Glomerular visceral epithelial cell (primary cell): Measurements from ENCODE around the gene DDX50.
"Not testable (repeated sequence)": the region's sequence is repeated elsewhere in the genome, so short reads cannot be mapped to it uniquely, and the experiment has no call there.

Source experiments
- DNase-seq: peaks from one replicate; pipeline ENCODE4 v3.0.0-alpha.2; 2016; ENCODE audit errors: extremely low spot score

DDX50 gene

DNA sequence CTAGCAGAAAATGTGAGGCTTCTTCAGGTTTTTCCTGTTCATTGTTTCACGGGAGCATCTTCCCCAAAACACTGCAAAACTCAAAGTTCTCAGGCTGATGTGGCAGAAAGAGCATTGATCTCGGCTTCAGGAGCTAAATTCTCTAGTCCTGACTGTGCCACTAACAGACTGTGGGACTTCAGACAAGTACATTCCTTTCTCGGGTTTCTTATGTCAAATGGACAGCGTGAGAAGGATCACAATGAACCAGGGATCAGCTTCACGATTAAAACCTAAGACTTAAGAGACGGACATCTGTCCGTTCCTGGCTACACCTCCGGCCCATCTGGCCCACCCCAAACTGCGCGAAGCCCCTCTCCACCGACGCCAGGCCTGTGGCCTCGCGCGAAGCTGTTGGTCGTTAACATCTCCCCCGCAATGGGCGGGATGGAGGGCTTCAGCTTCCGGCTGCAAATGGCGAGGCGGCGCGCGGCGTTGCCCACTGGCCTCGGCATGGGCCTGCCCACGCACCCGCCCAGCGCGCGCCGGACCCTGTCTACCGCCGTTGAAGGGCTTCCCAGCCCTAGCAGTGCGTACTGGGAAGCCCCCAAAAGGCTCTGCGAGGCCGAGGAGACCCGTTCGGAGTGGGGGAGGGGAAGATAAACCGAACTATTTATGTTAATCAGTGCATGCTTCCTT, 549 bp upstream of the DDX50 start:
- no peak for DNase-seq

DNA sequence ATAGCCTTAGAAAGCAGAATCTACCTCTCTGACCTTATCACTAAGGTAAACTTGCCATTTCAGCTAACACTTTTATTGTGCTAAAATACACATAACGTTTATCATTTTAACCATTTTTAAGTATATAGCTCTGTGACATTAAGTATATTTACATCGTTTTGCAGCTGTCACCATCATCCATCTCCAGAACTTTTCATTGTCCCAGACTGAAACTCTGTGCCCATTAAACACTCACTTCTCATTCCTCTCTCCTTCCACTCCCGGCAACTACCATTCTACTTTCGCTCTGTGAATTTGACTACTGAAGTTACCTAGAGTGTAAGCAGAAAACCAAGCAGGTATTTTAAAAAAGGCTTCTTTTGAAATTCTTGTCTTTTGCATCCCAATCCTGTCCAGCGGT, 1.3 kb downstream of the DDX50 start:
- no peak for DNase-seq

DNA sequence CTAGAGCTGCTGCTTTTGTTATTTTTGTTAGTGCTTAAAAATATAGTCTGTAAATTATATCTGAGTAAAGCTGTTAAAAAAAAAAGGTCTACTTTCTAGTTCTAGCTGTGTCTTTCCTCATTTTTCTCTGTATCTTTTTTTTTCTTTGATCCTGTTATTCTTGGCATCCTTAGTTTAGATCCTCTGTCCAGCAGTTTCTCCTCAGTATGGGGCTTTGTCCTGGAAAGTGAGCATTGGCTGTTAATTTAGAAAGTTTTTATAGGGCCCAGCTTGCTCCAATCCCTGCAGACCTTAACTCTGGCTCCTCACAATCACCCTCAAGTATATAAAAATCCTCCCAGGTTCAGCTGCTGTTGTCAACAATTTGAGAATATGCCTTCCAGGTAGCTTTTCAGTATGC, 23.5 kb downstream of the DDX50 start:
- DNase-seq: no peak

DNA sequence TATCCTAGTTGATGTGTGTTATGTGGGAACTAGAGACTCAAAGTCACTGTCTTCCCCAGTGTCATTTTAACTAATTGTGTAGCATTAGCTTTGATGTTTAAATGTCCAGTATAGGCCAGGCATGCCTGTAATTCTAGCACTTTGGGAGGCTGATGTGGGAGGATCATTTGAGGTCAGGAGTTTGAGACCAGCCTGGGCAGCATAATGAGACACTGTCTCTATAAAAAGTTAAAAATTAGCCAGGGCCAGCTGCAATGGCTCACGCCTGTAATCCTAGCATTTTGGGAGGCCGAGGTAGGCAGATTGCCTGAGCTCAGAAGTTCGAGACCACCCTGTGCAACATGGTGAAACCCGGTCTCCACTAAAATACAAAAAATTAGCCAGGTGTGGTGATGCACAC, 24.4 kb downstream of the DDX50 start:
- DNase-seq: no peak

DNA sequence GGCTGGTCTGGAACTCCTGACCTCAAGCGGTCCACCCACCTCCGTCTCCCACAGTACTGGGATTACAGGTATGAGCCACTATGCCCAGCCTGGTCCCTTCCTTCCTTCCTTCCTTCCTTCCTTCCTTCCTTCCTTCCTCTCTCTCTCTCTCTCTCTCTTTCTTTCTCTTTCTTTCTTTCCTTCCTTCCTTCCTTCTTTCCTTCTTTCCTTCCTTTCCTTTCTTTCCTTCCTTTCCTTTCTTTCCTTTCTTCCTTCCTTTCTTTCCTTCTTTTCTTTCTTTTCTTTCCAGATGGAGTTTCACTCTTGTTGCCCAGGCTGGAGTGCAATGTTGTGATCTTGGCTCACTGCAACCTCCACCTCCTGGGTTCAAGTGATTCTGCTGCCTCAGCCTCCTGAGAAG, 28.0 kb downstream of the DDX50 start:
- DNase-seq: not testable (repeated sequence)

DNA sequence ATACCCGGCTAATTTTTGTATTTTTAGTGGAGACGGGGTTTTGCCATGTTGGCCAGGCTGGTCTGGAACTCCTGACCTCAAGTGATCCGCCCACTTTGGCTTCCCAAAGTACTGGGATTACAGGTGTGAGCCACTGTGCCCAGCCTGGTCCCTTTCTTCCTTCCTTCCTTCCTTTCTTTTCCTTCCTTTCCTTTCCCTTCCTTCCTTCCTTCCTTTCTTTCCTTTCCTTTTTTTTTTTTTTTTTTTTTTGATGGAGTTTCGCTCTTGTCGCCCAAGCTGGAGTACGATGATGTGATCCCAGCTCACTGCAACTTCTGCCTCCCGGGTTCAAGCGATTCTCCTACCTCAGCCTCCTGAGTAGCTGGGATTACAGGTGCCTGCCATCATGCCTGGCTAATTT, 28.8 kb downstream of the DDX50 start:
- DNase-seq: not testable (repeated sequence)

DNA sequence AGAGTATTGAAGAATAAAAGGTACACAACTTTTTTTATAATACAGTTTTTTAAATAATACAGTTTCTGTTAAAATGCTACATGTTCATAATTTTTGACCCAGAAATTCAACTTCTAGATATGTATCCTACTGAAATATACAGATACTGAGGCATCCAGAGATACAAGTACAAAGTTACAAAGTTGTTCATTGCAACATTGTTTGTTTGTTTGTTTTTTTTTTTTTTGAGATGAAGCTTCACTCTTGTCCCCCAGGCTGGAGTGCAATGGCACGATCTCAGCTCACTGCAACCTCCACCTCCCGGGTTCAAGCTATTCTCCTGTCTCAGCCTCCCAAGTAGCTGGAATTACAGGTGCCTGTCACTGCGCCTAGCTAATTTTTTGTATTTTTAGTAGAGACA, 31.7 kb downstream of the DDX50 start:
- DNase-seq: not testable (repeated sequence)

DNA sequence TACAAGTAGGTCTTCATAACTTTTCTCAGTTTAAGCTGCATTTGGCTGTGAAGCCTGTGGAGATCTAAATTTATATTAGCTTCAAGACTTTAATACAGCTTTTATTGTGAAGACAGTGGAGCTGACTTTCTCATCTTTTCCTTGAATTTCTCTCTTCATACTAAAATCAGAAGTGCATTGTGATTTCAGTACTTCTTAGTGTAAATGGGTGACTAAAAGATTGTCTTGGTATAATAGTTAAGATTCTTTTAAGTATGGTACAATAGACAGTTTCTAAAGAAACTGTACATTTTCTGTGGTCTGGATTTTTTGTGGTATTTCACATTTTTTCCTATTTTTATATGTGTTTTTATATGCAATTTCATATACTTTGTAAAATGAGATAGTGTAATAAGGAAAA, 33.9 kb downstream of the DDX50 start:
- DNase-seq: no peak

DNA sequence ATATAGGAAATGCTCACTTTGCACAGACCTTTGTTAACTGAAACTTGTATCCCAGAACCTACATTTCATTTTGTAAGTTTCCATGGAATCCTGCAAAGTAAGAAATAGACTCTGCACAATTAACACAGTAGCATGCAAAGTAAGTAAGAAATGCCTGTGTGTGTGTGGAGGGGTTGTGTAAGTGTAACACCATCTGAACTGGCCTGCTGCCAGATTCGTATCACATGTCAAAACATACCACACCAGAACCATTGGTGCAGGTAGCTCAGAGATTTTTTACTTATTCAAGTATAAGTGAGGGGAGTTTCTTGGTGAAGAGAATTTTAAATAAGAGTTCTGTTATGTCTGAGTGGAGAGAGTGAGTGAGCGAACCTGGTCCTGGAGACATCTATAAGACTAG, 37.0 kb downstream of the DDX50 start:
- peak; percentile 15 for DNase-seq

DNA sequence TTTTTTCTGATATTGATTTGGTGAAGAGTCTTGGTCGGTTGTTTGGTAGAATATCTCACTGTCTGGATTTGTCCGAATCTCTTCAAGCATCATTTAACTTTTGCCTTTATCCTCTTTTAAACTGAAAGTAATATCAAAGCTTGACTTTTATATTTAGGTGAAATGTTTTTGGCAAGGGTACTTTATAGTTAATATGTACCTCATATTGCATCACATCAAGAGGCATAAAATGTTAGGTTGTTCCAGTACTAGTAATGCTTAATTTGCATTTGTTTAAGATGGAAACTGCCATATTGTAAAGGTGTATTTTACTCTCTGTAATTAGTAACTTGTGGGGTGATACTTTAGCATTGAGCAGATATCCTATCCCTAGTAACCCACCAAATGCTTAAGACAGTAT, 37.8 kb downstream of the DDX50 start:
- DNase-seq: no peak

DNA sequence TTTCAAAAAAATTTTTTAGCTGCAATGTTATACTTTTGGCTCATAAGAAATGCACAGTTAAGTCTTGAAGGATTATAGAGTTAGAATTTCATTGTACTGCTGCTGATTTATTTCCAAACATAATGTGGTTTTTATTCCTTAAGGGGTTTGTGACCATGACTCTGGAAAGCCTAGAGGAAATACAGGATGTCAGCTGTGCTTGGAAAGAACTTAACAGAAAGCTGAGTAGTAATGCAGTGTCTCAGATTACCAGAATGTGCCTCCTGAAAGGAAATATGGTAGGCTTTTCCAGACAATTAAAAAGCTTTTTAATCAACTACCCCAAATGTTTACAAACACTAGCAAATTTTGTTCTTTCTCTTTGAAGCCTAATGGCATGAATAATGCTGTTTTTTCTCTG, 39.8 kb downstream of the DDX50 start:
- not testable (repeated sequence) for DNase-seq

DNA sequence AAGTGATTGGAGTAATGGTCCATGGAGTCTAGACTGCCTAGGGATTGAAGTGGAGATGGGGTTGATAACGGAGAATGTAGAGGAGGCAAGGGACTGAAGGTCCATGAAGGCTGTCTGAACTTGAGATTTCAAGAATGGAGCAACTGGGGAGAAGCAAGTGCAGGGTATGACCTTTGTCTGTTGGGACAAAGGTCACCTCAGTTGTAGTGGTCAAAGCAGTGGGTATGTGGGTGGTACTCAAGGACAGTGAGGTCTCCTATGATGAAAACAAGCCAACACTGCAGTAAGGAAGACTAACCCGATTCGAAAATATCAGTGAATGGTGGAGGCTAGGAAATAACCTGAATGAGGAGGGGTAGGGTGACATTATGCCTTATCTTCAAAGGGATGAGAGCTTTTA, 49.5 kb downstream of the DDX50 start:
- DNase-seq: no peak

DNA sequence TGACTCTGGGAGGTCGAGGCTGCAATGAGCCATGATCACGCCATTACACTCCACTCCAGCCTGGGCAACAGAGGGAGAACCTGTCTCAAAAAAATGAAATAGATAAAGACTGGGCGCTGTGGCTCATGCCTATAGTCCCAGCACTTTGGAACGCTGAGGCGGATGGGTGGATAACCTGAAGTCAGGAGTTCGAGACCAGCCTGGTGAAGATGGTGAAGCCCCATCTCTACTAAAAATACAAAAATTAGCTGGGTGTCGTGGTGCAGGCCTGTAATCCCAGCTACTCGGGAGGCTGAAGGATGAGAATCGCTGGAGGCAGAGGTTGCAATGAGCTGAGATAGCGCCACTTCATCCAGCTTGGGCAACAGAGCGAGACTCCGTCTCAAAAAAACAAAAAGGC, 53.8 kb downstream of the DDX50 start:
- DNase-seq: no peak

DNA sequence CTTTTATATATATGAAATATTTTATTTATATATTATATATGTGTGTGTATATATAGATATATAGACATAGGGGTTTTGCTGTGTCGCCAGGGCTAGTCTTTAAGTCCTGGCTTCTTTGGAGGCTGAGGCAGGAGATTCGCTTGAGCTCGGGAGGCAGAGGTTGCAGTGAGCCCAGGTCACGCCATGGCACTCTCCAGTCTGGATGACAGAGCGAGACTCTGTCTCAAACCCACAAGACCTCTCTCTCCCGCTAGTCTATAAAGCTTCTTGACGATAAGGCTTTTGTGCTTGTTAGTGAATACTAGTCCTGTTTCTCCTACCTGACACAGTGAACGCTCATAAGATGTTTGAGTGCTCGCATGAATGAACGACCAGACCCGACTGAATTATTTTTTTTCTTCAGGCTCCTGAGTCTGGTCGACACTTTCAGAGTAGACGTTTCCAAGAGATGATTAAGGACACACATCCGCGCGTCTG, 54.3 kb downstream of the DDX50 start:
- no peak for DNase-seq

DNA sequence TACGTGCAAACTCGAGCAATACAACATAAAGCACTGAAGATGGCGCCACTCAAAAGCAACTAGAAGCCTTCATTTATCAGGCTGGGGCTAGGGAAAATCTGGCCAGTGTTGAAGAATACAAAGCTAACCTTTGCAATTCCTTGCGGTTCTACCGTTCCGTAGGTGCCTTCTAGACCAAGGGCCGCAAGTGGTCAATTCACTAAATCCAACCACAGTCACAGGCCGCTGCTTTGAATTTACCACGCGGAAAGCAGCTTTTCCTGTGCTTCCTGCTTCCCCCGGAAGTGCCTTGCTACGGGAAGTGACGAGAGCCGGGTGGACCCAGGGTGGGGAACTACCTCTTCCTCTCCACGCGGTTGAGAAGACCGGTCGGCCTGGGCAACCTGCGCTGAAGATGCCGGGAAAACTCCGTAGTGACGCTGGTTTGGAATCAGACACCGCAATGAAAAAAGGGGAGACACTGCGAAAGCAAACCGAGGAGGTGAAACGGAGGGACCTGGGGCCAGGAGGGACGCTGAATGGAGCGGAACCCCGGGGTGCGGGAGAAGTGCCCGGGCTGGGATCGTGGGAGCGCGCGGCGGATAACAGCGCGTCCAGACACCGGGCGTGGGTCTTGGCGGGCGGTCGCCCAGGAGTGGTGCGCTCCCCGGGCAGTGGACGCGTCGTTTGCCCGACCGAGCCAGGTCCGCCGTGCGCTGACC, 54.9 kb downstream of the DDX50 start, which contains the start of gene DDX21:
DDX21 (plus strand) TSS at position 339 of the 701 bp plus-strand sequence; CDS start at position 395, 56 bp downstream.
- peak; percentile 89 for DNase-seq

DNA sequence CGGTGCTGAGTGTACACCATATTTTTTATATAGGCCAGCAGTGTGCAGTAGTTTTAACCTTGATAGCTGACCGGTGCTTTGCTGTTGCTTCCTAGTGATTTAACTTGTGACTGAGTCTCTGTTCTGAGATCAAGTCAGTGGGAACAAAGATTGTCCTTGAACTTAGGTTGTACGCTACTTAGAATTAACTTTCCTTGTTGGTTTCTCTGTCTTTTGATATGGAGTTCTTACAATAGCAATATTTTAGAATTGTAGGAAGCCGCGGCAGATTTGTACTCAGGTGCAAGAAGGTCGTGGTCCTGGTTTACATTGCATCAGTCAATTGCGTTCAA, 56.1 kb downstream of the DDX50 start:
- no peak for DNase-seq

DNA sequence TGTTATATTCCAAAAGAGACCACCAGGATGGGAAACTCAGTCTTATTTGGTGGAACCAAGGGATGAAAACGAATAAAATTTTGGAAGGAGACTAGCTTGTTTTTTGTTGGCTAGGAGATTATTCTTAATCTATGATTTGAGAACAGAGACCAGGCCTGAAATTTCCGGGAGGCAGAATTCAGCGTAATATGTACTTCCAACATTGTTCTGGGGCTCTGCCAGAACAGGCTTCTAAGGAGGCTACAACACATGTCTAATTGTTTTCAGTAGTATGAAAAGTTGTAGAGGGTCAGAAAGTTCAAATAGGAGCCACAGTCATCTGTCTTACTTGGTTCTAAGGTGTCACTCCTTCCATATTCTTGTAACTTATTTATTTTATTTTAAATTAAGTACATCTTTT, 56.5 kb downstream of the DDX50 start:
- DNase-seq: no peak

DNA sequence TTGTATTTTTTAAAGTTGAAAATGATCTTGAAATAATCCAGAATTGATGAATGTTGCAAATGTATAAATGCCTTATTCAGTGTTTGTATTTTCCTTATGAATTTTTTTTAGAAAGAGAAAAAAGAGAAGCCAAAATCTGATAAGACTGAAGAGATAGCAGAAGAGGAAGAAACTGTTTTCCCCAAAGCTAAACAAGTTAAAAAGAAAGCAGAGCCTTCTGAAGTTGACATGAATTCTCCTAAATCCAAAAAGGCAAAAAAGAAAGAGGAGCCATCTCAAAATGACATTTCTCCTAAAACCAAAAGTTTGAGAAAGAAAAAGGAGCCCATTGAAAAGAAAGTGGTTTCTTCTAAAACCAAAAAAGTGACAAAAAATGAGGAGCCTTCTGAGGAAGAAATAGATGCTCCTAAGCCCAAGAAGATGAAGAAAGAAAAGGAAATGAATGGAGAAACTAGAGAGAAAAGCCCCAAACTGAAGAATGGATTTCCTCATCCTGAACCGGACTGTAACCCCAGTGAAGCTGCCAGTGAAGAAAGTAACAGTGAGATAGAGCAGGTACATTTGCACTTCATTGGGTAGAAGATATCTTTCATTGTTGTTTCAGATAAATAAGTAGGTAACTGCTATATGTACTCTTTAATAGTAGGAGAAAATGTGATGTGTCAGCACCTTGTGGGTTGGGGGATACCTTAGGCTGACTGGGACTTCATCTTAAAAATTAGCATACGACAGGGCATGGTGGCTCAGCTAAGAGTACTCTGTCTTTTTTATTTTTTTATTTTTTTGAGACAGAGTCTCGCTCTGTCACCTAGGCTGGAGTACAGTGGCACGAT, 58.8 kb downstream of the DDX50 start:
- DNase-seq: no peak

DNA sequence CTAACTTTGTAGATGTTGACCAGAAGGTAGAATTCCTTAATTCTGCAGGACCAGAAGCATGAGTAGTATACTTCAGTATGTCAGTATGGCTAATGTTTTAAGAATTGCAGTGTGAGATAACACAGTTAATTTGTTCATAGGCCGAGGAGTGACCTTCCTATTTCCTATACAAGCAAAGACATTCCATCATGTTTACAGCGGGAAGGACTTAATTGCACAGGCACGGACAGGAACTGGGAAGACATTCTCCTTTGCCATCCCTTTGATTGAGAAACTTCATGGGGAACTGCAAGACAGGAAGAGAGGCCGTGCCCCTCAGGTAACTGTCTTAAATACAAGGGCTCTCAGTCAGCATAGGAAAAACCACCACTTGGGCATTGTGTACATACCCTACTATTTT, 62.0 kb downstream of the DDX50 start:
- DNase-seq: no peak

DNA sequence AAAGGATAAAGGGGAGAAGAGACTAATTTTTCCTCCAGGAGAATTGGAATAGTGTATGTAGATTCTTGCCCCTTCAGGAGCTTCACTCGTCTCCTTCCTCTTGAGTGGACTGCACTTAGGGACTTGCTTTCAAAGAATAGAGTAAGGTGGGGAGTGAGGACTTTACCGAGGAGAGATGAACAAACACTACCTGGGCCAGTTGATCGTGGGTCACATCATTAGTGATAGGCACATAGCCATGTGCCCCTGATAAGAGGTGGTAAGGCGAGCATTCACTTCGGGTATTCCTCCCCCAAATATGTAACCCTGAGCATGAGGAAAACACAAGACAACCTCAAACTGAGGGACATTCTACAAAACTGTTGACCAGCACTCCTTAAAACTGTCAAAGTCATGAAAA, 72.9 kb downstream of the DDX50 start:
- no peak for DNase-seq

DNA sequence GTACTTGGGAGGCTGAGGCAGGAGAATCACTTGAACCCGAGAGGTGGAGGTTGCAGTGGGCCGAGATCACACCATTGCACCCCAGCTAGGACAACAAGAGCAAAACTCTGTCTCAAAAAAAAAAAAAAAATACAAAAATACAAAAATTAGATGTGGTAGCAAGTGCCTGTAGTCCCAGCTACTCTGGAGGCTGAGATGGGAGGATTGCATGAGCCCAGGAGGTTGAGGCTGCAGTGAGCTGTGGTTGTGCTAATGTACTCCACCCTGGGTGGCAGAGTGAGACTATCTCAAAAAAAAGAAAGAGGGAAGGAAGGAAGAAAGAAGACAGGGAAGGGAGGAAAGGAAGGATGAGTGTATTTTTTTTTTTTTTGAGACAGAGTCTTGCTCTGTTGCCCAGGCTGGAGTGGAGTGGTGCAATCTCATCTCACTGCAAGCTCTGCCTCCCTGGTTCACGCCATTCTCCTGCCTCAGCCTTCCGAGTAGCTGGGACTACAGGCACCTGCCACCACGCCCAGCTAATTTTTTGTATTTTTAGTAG, 74.9 kb downstream of the DDX50 start:
- not testable (repeated sequence) for DNase-seq

DNA sequence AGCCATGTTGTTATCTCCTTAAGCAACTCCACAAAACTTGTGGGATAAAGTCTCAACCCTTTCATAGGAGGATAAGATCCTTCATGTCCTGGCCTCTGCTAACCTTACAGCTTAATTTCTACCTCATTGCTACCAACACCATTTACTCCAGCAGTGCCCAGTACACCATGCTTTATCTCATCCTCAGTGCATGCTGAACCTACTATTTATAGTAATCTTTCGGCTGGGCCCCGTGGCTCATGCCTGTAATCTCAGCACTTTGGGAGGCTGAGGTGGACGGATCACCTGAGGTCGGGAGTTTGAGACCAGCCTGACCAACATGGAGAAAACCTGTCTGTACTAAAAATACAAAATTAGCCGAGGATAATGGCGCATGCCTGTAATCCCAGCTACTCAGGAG, 78.6 kb downstream of the DDX50 start:
- DNase-seq: not testable (repeated sequence)
